ENCODE data around the gene GFRA3. TPM values are rescaled to one million over a fixed set of nuclear protein-coding genes. Genes with fewer than 3 reads are reported as not detected.
"Not testable (repeated sequence)": the region's sequence is repeated elsewhere in the genome, so short reads cannot be mapped to it uniquely, and the experiment has no call there.

Gene GFRA3
- total RNA-seq, 1 donor from 2014 or later = 0.12 TPM

DNA sequence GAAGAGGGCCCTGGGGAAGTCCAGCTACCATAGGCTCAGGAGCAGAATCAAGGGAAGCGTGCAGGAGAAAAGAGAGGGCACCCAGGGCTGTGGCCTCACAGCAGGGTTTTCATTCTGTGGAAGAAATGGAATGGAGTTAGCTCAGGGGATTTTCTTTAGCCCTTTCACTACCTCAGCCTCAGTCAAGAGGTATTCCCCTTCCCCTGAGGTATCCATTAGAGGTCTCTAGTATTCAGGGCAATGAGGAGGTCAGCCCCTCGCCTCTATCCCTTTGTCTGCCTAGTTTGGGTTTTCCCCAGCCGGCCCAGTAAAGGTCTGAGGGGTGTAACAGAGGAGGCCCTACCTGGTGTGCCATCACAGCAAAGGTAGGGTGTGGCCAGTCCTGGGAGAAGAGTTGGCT, 21.5 kb downstream of the GFRA3 start:
- no peak overlapping the region for H3K27ac Mint-ChIP-seq (ENCODE audit: unreplicated experiment)
- DNase-seq (ENCODE audit: low spot score) = peak; percentile 51
- TF ChIP-seq, protein P1, sequence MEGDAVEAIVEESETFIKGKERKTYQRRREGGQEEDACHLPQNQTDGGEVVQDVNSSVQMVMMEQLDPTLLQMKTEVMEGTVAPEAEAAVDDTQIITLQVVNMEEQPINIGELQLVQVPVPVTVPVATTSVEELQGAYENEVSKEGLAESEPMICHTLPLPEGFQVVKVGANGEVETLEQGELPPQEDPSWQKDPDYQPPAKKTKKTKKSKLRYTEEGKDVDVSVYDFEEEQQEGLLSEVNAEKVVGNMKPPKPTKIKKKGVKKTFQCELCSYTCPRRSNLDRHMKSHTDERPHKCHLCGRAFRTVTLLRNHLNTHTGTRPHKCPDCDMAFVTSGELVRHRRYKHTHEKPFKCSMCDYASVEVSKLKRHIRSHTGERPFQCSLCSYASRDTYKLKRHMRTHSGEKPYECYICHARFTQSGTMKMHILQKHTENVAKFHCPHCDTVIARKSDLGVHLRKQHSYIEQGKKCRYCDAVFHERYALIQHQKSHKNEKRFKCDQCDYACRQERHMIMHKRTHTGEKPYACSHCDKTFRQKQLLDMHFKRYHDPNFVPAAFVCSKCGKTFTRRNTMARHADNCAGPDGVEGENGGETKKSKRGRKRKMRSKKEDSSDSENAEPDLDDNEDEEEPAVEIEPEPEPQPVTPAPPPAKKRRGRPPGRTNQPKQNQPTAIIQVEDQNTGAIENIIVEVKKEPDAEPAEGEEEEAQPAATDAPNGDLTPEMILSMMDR (IDR thresholded peaks at IDR 0.05) = no peak
- H3K27me3 Mint-ChIP-seq (ENCODE audit: low read depth) = peaks cover 8% of the 10 kb centered on the region
- H3K4me1 Mint-ChIP-seq (ENCODE audit: low read depth) = no peaks in the 10 kb centered on the region
- H3K9me3 Mint-ChIP-seq (ENCODE audit: low read depth) = no peaks in the 10 kb centered on the region
- no peak overlapping the region for H3K4me3 Mint-ChIP-seq (ENCODE audit: unreplicated experiment)
- H3K36me3 Mint-ChIP-seq (ENCODE audit: low read depth) = no peaks in the 10 kb centered on the region

DNA sequence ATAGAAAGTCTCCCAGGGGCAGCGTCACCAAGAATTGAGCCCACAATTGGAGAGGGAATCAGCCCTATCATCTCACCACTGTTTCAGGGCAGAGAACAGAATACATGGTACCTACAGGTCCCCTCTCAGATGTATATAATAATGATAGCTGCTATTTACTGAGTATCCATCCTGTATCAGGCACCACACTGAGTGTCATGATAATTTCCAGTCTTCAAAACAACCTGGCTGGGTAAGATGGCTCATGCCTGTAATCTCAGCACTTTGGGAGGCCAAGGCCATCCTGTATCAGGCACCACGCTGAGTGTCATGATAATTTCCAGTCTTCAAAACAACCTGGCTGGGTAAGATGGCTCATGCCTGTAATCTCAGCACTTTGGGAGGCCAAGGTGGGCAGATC, 26.6 kb downstream of the GFRA3 start:
- H3K27ac Mint-ChIP-seq (ENCODE audit: unreplicated experiment); H3K4me1 Mint-ChIP-seq (ENCODE audit: low read depth); H3K4me3 Mint-ChIP-seq (ENCODE audit: unreplicated experiment); DNase-seq (ENCODE audit: low spot score); H3K9me3 Mint-ChIP-seq (ENCODE audit: low read depth); H3K36me3 Mint-ChIP-seq (ENCODE audit: low read depth): not testable (repeated sequence)
- H3K27me3 Mint-ChIP-seq (ENCODE audit: low read depth) = peaks cover 10% of the 10 kb centered on the region

DNA sequence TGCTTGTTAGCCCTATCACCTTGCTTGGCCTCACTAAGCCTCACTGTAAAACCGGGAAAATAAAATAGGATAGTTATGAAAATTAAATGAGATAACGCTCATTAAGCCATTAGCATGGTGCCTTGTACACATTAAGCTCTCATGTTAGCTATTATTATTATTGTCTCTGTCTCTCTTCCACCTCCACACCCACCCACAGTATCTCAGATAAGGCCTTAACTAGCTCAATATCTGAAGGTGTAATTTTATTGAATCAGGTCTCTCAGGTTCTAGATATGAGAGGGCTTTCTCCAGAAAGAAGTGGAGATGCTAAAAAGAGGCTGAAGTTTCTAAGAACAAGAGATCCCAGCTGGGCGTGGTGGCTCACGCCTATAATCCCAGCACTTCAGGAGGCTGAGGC, 27.6 kb downstream of the GFRA3 start:
- Mint-ChIP-seq H3K27me3 (ENCODE audit: low read depth) (peaks cover 7% of the 10 kb centered on the region), H3K9me3 (ENCODE audit: low read depth) (no peaks in the 10 kb centered on the region), H3K36me3 (ENCODE audit: low read depth) (no peaks in the 10 kb centered on the region), H3K27ac (ENCODE audit: unreplicated experiment) (no peak overlapping the region), H3K4me3 (ENCODE audit: unreplicated experiment) (no peak overlapping the region), H3K4me1 (ENCODE audit: low read depth) (no peaks in the 10 kb centered on the region)
- DNase-seq (ENCODE audit: low spot score) = no peak
- TF ChIP-seq, protein P1 (IDR thresholded peaks at IDR 0.05) = no peak

DNA sequence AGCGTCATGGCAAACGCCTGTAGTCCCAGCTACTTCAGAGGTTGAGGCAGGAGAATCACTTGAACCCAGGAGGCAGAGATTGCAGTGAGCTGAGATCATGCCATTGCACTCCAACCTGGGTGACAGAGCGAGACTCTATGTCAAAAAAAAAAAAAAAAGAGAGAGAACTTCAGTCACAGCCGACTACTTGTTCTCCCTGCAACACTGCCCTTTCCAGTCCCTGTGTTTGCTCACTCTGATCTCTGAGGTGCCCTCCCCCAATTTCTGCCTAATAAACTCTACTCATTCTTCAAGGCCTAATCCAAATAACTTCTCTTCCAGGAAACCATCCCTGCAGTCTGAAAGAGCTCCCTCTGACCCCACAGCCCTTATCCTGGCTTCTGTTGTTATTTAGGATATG, 28.1 kb downstream of the GFRA3 start:
- H3K9me3 Mint-ChIP-seq (ENCODE audit: low read depth) = no peaks in the 10 kb centered on the region
- H3K4me1 Mint-ChIP-seq (ENCODE audit: low read depth) = peaks cover 3% of the 10 kb centered on the region
- TF ChIP-seq, protein P1 (IDR thresholded peaks at IDR 0.05) = no peak
- H3K27ac Mint-ChIP-seq (ENCODE audit: unreplicated experiment) = no peak overlapping the region
- H3K4me3 Mint-ChIP-seq (ENCODE audit: unreplicated experiment) = no peak overlapping the region
- DNase-seq (ENCODE audit: low spot score) = no peak
- no peaks in the 10 kb centered on the region for H3K36me3 Mint-ChIP-seq (ENCODE audit: low read depth)
- H3K27me3 Mint-ChIP-seq (ENCODE audit: low read depth) = peaks cover 9% of the 10 kb centered on the region

DNA sequence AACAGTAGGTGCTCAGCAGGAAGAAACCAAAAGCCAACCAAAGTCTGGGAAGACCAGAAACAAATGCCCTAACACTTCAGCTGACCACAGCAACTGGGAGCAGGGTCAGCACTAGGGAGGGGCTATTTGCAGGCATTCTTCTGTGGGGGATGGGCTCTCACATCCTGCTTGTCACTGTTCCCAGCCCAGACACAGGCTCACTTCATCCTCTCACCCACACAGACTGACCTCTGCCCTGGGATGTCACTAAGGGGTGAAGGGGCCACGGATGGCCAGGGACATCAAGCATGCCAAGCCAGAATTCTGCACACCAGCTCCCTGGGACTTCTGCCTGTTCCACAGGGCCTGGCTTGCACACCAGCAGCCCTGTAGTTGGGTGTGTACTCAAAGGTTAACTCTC, 28.7 kb downstream of the GFRA3 start:
- H3K9me3 Mint-ChIP-seq (ENCODE audit: low read depth) = no peaks in the 10 kb centered on the region
- no peaks in the 10 kb centered on the region for H3K36me3 Mint-ChIP-seq (ENCODE audit: low read depth)
- DNase-seq (ENCODE audit: low spot score) = peak; percentile 32
- TF ChIP-seq, protein P1 (IDR thresholded peaks at IDR 0.05) = no peak
- H3K27ac Mint-ChIP-seq (ENCODE audit: unreplicated experiment) = no peak overlapping the region
- peaks cover 13% of the 10 kb centered on the region for H3K27me3 Mint-ChIP-seq (ENCODE audit: low read depth)
- H3K4me3 Mint-ChIP-seq (ENCODE audit: unreplicated experiment) = no peak overlapping the region
- H3K4me1 Mint-ChIP-seq (ENCODE audit: low read depth) = peaks cover 3% of the 10 kb centered on the region

DNA sequence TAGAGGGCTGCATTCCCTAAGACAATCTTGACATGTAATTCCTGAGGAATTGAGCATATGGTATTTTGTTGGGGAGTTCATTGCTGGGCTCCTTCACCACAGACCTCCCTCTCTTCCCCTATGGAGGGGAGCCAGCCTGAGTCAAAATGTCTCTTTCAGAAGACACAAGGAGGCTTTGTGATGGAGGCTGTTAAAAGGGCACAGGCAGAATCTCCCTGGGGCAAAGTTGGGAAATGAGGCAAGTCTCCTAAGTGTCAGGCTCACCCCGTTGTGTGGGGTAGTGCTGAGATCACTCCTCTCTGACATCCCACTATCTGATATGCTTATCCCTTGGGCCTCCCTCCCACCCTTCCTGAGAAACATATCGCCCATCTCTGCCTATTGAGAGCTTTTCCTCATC, 30.6 kb downstream of the GFRA3 start:
- H3K4me3 Mint-ChIP-seq (ENCODE audit: unreplicated experiment) = no peak overlapping the region
- H3K9me3 Mint-ChIP-seq (ENCODE audit: low read depth) = no peaks in the 10 kb centered on the region
- H3K27me3 Mint-ChIP-seq (ENCODE audit: low read depth) = peaks cover 18% of the 10 kb centered on the region

More for the DNA sequence above, 30.6 kb downstream of the GFRA3 start:
- Mint-ChIP-seq H3K4me1 (ENCODE audit: low read depth) (peaks cover 3% of the 10 kb centered on the region), H3K36me3 (ENCODE audit: low read depth) (no peaks in the 10 kb centered on the region), H3K27ac (ENCODE audit: unreplicated experiment) (no peak overlapping the region)
- TF ChIP-seq, protein P1 (IDR thresholded peaks at IDR 0.05) = no peak
- DNase-seq (ENCODE audit: low spot score) = no peak
